ENCODE measurements around the gene TOLLIP. TPM values are rescaled to one million over a fixed set of nuclear protein-coding genes. Genes with fewer than 3 reads are reported as not detected.

The TOLLIP gene

DNA sequence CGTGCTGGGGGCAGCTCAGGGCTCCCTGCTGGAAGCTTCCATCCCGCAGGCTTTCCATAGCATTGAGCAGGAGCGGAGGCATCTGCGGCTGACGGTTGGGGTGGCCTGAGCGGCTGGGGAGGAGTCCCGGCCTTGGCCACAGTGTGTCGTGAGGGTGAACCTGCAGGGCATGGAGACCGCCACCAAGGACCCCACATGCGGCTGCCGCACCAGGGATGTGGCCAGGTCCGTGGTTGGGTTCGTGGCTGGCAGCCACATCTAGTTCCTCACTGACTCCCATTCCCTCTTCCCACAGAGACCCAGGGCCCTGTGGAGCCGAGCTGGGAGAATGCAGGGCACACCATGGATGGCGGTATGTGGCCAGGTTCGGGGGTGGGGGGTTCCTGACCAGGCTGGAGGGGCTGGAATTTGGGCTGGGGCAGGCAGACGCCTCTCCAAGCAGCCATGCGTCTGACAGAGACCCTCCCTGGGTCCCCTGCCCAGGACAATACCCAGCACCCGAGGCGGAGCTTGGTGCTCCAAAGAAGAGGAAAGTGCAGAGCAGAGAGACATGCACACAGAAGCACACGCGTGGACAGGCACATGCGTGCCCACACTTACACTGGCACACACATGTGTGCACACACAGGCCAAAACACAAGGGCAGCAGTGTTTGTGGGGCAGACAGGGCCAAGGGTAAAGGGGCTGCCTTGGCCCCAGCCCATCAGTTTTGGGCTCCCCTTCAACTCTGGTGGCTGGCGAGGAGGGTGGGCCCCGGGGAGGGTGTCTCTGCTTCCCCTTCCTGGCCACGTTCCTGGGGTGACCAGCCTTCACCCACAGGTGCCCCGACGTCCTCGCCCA is 83.8 kb downstream of the TOLLIP start:
- no peak overlapping the region for H3K4me3 ChIP-seq (ENCODE audit: low read length)
- no CpG with 5 or more reads among the region's 29 CpGs for WGBS (ENCODE audit: extremely low coverage, insufficient coverage, low lambda C conversion rate)
- no peak overlapping the region for H3K18ac ChIP-seq (ENCODE audit: low read length)
- H2BK15ac ChIP-seq (replicated peaks; ENCODE audit: low read depth), result no peak overlapping the region
- no peaks in the 10 kb centered on the region for H3K79me2 ChIP-seq (ENCODE audit: control insufficient read depth, insufficient read depth, low read length)
- no peak overlapping the region for H3K23ac ChIP-seq (ENCODE audit: low read length)
- H3K9ac ChIP-seq (ENCODE audit: low read length), result no peak overlapping the region
- no peaks in the 10 kb centered on the region for H3K79me1 ChIP-seq (ENCODE audit: low read length)
- H3K4me2 ChIP-seq (ENCODE audit: low read length), result no peak overlapping the region
- H2AK5ac ChIP-seq (ENCODE audit: low read length), result no peak overlapping the region
- H3K27ac ChIP-seq (ENCODE audit: low read depth, low read length), result no peak overlapping the region
- H4K8ac ChIP-seq (ENCODE audit: low read depth, low read length), result no peak overlapping the region
- H2BK120ac ChIP-seq (ENCODE audit: low read depth, low read length), result no peak overlapping the region
- no peaks in the 10 kb centered on the region for H3K36me3 ChIP-seq (ENCODE audit: control insufficient read depth, insufficient read depth, low read length)
- H4K5ac ChIP-seq (ENCODE audit: low read length), result no peak overlapping the region
- no peak overlapping the region for H2BK5ac ChIP-seq (ENCODE audit: low read length)
- no peaks in the 10 kb centered on the region for H3K27me3 ChIP-seq (ENCODE audit: insufficient read depth, low read length, poor library complexity)
- H3K4me1 ChIP-seq (ENCODE audit: control insufficient read depth, low read depth, low read length), result peaks cover 2% of the 10 kb centered on the region
- DNase-seq, result no peak
- no peak overlapping the region for H3K4ac ChIP-seq (ENCODE audit: low read depth, low read length)
- no peak overlapping the region for H3K56ac ChIP-seq (ENCODE audit: low read length)

DNA sequence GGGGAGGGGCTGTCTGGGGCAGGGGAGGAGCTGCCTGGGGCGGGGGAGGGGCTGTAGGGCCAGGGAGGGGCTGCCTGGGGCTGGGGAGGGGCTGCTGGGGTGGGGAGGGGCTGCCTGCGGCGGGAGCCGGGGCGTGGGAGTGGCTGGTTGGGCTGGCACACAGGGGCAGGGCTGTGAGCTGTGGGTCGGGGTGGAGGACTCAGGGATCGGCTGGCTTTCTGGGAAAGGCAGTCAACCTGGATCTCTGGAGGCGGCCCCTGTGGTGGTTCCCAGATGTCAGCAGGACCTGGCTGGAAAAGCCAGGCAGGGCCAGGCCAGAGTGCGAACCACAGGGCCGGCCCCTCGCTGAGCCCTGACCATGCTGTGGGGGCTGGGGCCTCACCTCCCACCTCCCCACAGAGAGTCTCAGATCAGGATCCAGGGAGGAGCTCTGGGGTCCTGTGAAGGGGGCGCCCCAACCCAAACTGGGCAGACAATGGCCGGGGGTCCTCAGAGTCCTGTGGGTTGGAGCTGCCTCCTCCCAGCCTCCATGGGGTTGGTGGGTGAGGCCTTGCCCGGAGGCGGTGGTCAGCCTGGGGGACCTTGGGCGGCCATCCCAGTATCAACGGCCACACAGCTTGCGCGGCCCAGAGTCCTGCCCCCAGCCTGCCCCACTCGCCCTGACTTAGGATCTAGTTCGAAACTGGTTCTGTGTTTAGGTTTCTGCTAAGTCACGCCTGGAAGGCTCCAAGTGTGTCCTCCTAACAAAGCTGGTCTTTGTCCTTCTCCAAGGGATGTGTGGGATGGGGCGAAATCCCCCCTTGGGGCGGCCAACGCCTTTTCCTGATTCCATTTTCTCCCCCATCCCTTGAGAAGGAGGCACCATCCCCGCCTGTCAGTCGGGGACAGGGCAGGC is 84.7 kb downstream of the TOLLIP start:
- no CpG with 5 or more reads among the region's 27 CpGs for WGBS (ENCODE audit: extremely low coverage, insufficient coverage, low lambda C conversion rate)

More for the DNA sequence above, 84.7 kb downstream of the TOLLIP start:
- H3K4me2 ChIP-seq (ENCODE audit: low read length), result no peak overlapping the region
- H3K4me3 ChIP-seq (ENCODE audit: low read length), result no peak overlapping the region
- peak; percentile 67 for DNase-seq
- H3K36me3 ChIP-seq (ENCODE audit: control insufficient read depth, insufficient read depth, low read length), result no peaks in the 10 kb centered on the region
- no peaks in the 10 kb centered on the region for H3K79me2 ChIP-seq (ENCODE audit: control insufficient read depth, insufficient read depth, low read length)
- no peak overlapping the region for H3K18ac ChIP-seq (ENCODE audit: low read length)
- H3K56ac ChIP-seq (ENCODE audit: low read length), result peak overlapping the region; percentile 64
- no peak overlapping the region for H2BK15ac ChIP-seq (replicated peaks; ENCODE audit: low read depth)
- H3K4ac ChIP-seq (ENCODE audit: low read depth, low read length), result no peak overlapping the region
- no peak overlapping the region for H4K5ac ChIP-seq (ENCODE audit: low read length)
- no peak overlapping the region for H2AK5ac ChIP-seq (ENCODE audit: low read length)
- H3K9ac ChIP-seq (ENCODE audit: low read length), result peak overlapping the region; percentile 16
- no peak overlapping the region for H2BK5ac ChIP-seq (ENCODE audit: low read length)
- no peak overlapping the region for H3K27ac ChIP-seq (ENCODE audit: low read depth, low read length)
- no peaks in the 10 kb centered on the region for H3K79me1 ChIP-seq (ENCODE audit: low read length)
- no peak overlapping the region for H3K23ac ChIP-seq (ENCODE audit: low read length)
- peaks cover 2% of the 10 kb centered on the region for H3K4me1 ChIP-seq (ENCODE audit: control insufficient read depth, low read depth, low read length)
- H4K8ac ChIP-seq (ENCODE audit: low read depth, low read length), result no peak overlapping the region
- no peak overlapping the region for H2BK120ac ChIP-seq (ENCODE audit: low read depth, low read length)
- no peaks in the 10 kb centered on the region for H3K27me3 ChIP-seq (ENCODE audit: insufficient read depth, low read length, poor library complexity)

Small RNA genes lying within 50 kb of the gene (small RNA-seq; reads per million reads assigned to genes)
- gene MIR6744 (ENCODE audit: insufficient read depth), result not detected

Data from mesendoderm (in vitro differentiated cells).